ENCODE measurements around the gene MMP20.
"Not testable (repeated sequence)": the region's sequence is repeated elsewhere in the genome, so short reads cannot be mapped to it uniquely, and the experiment has no call there.

The MMP20 gene, protein sequence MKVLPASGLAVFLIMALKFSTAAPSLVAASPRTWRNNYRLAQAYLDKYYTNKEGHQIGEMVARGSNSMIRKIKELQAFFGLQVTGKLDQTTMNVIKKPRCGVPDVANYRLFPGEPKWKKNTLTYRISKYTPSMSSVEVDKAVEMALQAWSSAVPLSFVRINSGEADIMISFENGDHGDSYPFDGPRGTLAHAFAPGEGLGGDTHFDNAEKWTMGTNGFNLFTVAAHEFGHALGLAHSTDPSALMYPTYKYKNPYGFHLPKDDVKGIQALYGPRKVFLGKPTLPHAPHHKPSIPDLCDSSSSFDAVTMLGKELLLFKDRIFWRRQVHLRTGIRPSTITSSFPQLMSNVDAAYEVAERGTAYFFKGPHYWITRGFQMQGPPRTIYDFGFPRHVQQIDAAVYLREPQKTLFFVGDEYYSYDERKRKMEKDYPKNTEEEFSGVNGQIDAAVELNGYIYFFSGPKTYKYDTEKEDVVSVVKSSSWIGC

GRCh38 chr11:102625177-102625576 is at the start of gene MMP20:
TSS of gene MMP20 (minus strand) at chr11:102625332. CDS start at chr11:102625319, 13 bp downstream.
- DNase-seq (ENCODE audit: low read depth) = no peak

GRCh38 chr11:102669664-102670063 is 44.5 kb upstream of the MMP20 start:
- DNase-seq (ENCODE audit: low read depth) = no peak

DNA sequence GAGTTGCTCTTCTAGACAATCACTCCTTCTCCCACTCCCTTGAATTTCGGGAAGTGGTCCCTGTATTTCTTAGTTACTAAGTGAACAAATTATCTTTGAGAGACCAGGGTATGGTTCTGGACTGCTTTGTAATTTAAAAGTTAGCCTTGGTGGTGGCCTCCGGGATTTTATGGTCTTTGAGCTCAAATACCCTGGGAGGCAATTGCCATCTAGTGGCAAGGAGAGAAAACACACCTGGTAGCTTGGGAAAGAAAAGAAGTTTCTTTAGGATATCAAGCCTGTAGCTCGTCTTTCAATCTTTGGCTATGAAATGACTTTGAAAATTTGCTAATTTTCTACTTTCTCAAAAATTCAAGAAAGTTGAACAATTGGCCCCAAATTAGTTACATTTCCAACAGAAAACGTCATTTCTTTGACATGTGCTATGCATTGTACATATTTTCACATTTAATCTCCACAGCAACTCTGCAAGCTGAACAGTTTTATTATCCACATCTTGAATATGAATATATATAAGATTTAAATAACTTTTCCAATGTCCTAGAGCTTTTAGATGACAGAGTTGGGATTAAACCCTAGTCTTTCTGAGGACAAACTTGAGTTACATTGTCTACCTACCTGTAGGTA is 41.3 kb upstream of the MMP20 start:
- no peak for DNase-seq (ENCODE audit: low read depth)

DNA sequence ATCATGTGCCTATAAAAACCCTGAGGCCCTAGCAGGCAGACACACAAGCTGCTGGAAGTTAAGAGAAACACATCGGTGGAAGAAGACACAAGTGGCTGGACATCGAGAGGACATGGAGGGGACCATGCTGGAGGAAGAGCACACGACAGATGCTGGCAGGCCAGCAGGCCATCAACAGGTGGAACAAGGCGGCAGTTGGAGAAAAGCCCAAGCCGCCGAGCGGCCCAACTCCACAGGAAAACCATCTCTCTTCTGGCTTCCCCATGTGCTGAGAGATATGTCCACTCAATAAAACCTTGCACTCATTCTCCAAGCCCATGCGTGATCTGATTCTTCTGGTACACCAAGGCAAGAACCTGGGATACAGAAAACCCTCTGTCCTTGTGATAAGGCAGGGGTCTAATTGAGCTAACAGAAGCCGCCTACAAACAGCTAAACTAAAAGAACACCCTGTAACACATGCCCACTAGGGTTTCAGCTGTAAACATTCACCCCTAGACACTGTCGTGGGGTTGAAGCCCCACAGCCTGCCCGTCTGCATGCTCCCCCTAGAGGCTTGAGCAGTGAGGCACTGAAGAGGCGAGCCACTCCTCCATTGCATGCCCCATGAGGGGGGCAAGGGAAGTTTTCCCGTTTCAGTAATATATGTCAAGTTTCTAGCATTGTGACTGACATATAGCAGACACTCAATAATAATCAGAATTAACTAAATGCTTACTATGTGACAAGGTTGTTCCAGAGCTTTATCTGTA is 39.0 kb upstream of the MMP20 start:
- no peak for DNase-seq (ENCODE audit: low read depth)

- DNase-seq (ENCODE audit: low read depth) = no peak
These were observed 37.5 kb upstream of the MMP20 start for GRCh38 chr11:102662607-102663006.

GRCh38 chr11:102661040-102661439 is 35.9 kb upstream of the MMP20 start:
- DNase-seq (ENCODE audit: low read depth) = no peak

- no peak for DNase-seq (ENCODE audit: low read depth)
These were observed 31.4 kb upstream of the MMP20 start for GRCh38 chr11:102656528-102656927.

DNA sequence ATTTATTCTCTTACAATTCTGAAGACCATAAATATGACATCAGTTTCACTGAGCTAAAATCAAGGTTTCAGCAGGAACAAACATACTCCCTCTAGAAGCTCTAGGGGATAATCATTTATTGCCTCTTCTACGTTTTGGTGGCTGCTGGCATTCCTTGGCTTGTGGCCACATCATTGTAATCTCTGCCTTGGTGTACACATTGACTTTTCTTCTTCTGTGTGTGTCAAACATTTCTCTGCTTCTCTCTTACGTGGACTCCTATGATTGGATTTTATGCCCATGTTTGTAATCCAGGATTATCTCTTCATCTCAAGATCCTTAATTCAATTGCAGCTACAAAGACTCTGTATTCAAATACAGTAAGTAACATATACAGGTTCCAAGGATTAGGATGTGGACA is 30.4 kb upstream of the MMP20 start:
- no peak for DNase-seq (ENCODE audit: low read depth)

- no peak for DNase-seq (ENCODE audit: low read depth)
These were observed 29.6 kb upstream of the MMP20 start for GRCh38 chr11:102654761-102655160.

GRCh38 chr11:102653744-102654291 is 28.7 kb upstream of the MMP20 start:
- DNase-seq (ENCODE audit: low read depth) = no peak

- no peak for DNase-seq (ENCODE audit: low read depth)
These were observed 22.3 kb upstream of the MMP20 start for GRCh38 chr11:102647430-102647829.

DNA sequence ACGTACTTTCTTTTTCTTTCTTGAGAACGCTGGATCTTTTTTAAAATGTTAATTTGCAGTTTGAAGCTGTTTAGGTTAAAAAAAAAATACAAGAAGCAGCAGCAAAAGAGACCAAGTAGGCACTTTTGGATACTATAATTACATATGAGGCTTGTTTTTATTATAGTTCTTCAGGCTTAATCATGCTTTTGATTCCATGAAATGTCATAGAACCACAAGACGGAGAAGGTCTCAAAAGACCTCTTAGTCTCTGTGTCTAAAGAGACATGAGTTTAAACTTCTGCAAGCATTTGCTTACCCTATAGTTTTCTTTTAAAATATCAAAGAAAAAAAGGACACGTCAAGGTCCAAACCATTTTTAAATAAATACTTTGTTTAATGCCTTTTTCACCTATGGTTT is 18.8 kb upstream of the MMP20 start:
- no peak for DNase-seq (ENCODE audit: low read depth)

DNA sequence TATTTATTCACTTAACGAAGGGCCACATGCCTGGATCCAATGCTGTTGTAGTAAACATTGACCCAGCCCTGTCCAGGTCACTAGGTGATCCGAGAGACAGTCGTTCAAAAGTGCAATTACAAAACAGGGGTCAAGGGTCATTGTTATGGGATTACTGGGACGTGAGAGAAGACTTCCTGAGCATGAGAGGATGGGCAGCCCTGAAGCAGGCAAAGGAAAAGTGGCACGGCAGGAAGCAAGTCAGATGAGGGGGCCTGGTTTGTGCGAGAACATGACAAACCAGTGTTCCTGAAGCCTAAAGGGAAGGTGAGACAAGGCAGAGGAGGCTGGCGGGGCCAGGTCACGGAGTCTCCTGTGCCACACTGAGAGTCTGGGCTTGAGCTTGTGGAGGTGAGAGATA is 15.8 kb upstream of the MMP20 start:
- DNase-seq (ENCODE audit: low read depth) = no peak

GRCh38 chr11:102639656-102640055 is 14.5 kb upstream of the MMP20 start:
- no peak for DNase-seq (ENCODE audit: low read depth)

GRCh38 chr11:102637731-102638130 is 12.6 kb upstream of the MMP20 start:
- no peak for DNase-seq (ENCODE audit: low read depth)

- DNase-seq (ENCODE audit: low read depth) = no peak
These were observed 8.4 kb upstream of the MMP20 start for GRCh38 chr11:102633385-102634026.

GRCh38 chr11:102632026-102632425 is 6.9 kb upstream of the MMP20 start:
- no peak for DNase-seq (ENCODE audit: low read depth)

- no peak for DNase-seq (ENCODE audit: low read depth)
These were observed 5.7 kb upstream of the MMP20 start for GRCh38 chr11:102630598-102631448.

- DNase-seq (ENCODE audit: low read depth) = not testable (repeated sequence)
These were observed 4.8 kb upstream of the MMP20 start for GRCh38 chr11:102629908-102630307.

GRCh38 chr11:102626676-102627075 is 1.5 kb upstream of the MMP20 start:
- DNase-seq (ENCODE audit: low read depth) = no peak

DNA sequence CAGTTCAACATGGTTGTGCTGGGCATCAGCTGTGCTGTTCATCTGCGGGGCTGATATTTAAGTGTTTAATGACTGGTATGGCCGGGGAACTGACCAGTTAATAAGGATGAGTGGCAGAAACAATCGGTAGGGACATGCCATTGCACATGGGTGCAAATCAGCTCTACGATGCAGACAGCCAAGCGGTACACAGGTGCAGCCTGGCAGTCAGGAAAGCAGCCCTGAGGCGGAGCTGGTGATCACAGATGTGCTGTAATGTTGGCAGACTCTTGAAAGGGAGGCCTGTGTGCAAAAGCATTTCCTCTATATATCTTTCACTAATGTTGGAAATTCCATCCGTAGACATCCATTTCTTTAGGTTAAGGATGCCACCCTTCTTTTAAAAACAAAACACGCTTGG is 1.1 kb downstream of the MMP20 start:
- DNase-seq (ENCODE audit: low read depth) = no peak

All from stimulated activated CD8-positive, alpha-beta memory T cell treated with anti-CD3 and anti-CD28 coated beads, Interleukin-15, amount 100 ng/mL, for 1 hour (primary cell).